ENCODE results near the gene ZACN.

The ZACN gene

GRCh38 chr17:76080768-76081287, 1.8 kb downstream of the ZACN start:
- TF ChIP-seq, protein P1, sequence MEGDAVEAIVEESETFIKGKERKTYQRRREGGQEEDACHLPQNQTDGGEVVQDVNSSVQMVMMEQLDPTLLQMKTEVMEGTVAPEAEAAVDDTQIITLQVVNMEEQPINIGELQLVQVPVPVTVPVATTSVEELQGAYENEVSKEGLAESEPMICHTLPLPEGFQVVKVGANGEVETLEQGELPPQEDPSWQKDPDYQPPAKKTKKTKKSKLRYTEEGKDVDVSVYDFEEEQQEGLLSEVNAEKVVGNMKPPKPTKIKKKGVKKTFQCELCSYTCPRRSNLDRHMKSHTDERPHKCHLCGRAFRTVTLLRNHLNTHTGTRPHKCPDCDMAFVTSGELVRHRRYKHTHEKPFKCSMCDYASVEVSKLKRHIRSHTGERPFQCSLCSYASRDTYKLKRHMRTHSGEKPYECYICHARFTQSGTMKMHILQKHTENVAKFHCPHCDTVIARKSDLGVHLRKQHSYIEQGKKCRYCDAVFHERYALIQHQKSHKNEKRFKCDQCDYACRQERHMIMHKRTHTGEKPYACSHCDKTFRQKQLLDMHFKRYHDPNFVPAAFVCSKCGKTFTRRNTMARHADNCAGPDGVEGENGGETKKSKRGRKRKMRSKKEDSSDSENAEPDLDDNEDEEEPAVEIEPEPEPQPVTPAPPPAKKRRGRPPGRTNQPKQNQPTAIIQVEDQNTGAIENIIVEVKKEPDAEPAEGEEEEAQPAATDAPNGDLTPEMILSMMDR (IDR thresholded peaks at IDR 0.05; ENCODE audit: low read depth, low read length, missing control alignments), result no peak
- DNase-seq, result no peak
- Histone ChIP-seq H3K36me3 (replicated peaks) (peaks cover 24% of the 10 kb centered on the region), H3K27me3 (replicated peaks) (peaks cover 41% of the 10 kb centered on the region), H3K27ac (no peak overlapping the region), H3K4me3 (ENCODE audit: low read depth, low read length) (no peak overlapping the region)
- in situ Hi-C loops (cut with HindIII; ENCODE audit: low pct_ligation_motif_present, low sequenced_read_pairs), result no loop called here

- peaks cover 34% of the 10 kb centered on the region for H3K27me3 ChIP-seq (replicated peaks)
- in situ Hi-C loops (cut with HindIII; ENCODE audit: low pct_ligation_motif_present, low sequenced_read_pairs), result no loop called here
- no peak overlapping the region for H3K4me3 ChIP-seq (ENCODE audit: low read depth, low read length)
- H3K27ac ChIP-seq, result no peak overlapping the region
- H3K36me3 ChIP-seq (replicated peaks), result peaks cover 27% of the 10 kb centered on the region
- TF ChIP-seq, protein P1 (IDR thresholded peaks at IDR 0.05; ENCODE audit: low read depth, low read length, missing control alignments), result no peak
- DNase-seq, result no peak
These were observed 2.6 kb downstream of the ZACN start for GRCh38 chr17:76081295-76082210.

DNA sequence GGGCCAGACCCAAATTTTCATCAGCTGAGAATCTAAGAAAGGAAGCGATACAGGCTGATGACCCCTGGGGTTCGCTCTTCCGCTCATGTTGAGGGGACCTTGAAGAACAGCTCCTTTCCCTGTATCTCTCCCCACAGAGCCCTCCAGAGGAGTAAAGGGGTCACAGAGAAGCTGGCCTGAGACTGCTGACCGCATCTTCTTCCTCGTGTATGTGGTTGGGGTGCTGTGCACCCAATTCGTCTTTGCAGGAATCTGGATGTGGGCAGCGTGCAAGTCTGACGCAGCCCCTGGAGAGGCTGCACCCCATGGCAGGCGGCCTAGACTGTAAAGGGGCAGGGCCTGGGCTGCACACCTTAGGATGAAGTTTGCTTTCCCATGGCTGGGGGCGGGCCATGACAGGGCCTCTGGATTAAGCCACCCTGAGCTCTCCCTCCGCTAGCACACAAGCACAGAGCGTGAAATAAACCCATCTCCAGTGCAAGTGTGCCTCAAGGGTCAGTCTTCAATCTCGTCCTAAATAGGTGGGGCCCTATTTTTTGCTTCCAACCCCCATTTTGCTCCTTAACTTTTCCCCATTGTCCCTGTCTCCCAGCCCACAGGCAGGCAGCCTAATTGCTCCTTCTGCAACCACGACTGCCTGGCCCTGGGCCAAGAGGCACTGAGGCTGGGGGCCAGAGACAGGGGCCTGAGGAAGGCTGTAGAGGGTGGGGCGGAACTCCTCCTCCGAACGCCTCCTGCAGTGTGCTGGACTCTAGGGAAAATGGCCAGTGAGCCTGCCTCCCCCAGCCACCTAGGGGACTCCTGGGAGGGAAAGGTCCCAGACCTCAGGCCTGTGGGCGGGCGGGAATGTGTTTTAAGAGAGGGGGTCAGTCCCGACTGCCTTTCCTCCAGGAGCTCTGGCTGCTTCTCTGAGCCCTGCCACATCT, 3.6 kb downstream of the ZACN start:
- Histone ChIP-seq H3K36me3 (replicated peaks) (peaks cover 31% of the 10 kb centered on the region), H3K27me3 (replicated peaks) (peaks cover 23% of the 10 kb centered on the region), H3K4me3 (ENCODE audit: low read depth, low read length) (no peak overlapping the region), H3K27ac (no peak overlapping the region)
- DNase-seq, result no peak
- TF ChIP-seq, protein P1 (IDR thresholded peaks at IDR 0.05; ENCODE audit: low read depth, low read length, missing control alignments), result no peak
- in situ Hi-C loops (cut with HindIII; ENCODE audit: low pct_ligation_motif_present, low sequenced_read_pairs), result no loop called here

DNA sequence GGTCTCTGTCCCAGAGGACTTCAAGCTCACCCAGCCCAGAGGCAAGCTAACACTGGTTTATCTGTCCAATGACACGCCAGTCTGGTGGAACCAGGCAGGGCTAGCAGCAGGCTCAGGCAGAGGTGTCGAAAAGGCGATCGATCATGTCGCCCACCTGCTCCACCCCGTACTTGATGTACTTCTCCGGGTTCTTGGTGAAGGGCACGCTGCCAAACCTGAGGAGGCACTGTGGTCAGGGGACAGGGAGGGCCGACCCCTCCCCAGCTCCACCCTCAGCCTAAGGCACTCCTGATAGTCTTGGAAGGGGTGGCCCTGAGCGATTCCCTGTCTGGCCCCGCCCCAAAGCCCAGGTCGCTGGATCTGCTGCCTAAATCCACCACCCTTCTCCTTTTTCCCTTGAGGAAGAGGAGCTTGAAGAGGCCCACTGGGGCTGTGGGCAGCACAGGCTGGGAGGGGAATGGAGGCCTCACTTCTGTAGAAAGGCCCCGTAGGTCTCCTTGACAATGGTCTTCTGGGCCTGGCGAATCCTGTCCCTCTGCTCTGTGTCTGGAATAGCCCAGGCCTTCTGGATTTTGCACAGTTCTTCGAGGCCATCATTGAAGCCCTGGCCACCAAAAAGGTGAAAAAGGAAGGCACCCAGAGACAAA, 4.7 kb downstream of the ZACN start:
- no peak for DNase-seq

More for the DNA sequence above, 4.7 kb downstream of the ZACN start:
- Histone ChIP-seq H3K4me3 (ENCODE audit: low read depth, low read length) (no peak overlapping the region), H3K36me3 (replicated peaks) (peaks cover 39% of the 10 kb centered on the region), H3K27ac (no peak overlapping the region), H3K27me3 (replicated peaks) (peaks cover 16% of the 10 kb centered on the region)
- TF ChIP-seq, protein P1 (IDR thresholded peaks at IDR 0.05; ENCODE audit: low read depth, low read length, missing control alignments), result no peak
- in situ Hi-C loops (cut with HindIII; ENCODE audit: low pct_ligation_motif_present, low sequenced_read_pairs), result no loop called here
